ENCODE measurements around the gene BCAS3. TPM values are rescaled to one million over a fixed set of nuclear protein-coding genes. Genes with fewer than 3 reads are reported as not detected.

Gene BCAS3
- total RNA-seq, 2 experiments from 2014 or later, result 13.4 to 14.5 TPM

DNA sequence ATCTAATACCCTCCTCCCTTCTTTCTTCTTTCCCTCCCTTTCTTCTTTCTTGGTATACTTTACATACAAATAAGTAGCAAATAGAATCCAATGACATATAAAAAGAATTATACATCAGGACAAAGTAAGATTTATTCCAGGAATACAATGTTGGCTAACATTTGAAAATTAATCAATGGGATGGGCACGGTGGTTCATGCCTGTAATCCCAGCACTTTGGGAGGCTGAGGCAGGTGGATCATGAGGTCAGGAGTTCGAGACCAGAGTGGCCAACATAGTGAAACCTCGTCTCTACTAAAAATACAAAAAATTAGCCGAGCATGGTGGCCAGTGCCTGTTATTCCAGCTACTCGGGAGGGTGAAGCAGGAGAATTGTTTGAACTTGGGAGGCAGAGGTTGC lies 72.1 kb downstream of the BCAS3 start:
- no peaks in the 10 kb centered on the region for H3K9me3 ChIP-seq (ENCODE audit: low read length)
- no peak for TF ChIP-seq EZH2phosphoT487 (IDR thresholded peaks at IDR 0.05; ENCODE audit: borderline replicate concordance, low read depth, low read length)
- TF ChIP-seq, protein P1, sequence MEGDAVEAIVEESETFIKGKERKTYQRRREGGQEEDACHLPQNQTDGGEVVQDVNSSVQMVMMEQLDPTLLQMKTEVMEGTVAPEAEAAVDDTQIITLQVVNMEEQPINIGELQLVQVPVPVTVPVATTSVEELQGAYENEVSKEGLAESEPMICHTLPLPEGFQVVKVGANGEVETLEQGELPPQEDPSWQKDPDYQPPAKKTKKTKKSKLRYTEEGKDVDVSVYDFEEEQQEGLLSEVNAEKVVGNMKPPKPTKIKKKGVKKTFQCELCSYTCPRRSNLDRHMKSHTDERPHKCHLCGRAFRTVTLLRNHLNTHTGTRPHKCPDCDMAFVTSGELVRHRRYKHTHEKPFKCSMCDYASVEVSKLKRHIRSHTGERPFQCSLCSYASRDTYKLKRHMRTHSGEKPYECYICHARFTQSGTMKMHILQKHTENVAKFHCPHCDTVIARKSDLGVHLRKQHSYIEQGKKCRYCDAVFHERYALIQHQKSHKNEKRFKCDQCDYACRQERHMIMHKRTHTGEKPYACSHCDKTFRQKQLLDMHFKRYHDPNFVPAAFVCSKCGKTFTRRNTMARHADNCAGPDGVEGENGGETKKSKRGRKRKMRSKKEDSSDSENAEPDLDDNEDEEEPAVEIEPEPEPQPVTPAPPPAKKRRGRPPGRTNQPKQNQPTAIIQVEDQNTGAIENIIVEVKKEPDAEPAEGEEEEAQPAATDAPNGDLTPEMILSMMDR (conservative IDR thresholded peaks at IDR 0.05; ENCODE audit: low read length), result no peak
- BruUV-seq (replicated peaks), result no TSS peak
- DNase-seq (ENCODE audit: low spot score), result no peak
- H3K4me2 ChIP-seq (ENCODE audit: low read length), result no peak overlapping the region
- POLR2A ChIA-PET, result no interaction called here
- H3K4me1 ChIP-seq (ENCODE audit: insufficient read depth, low read length, poor library complexity, severe bottlenecking), result no peaks in the 10 kb centered on the region
- no peak overlapping the region for H2AFZ ChIP-seq (ENCODE audit: low read length)
- CTCF ChIA-PET (ENCODE audit: unreplicated experiment), result no interaction called here
- intact Hi-C loops (cut with micrococcal nuclease; ENCODE audit: unreplicated experiment), result no loop called here
- no peaks in the 10 kb centered on the region for H3K79me2 ChIP-seq (ENCODE audit: insufficient read depth, low read depth, low read length)
- H3K27ac ChIP-seq (ENCODE audit: low read depth, low read length, poor library complexity, severe bottlenecking), result no peak overlapping the region
- H3K36me3 ChIP-seq (ENCODE audit: insufficient read depth, low read length), result no peaks in the 10 kb centered on the region
- H3K4me3 ChIP-seq (ENCODE audit: low read depth, low read length, poor library complexity, severe bottlenecking), result no peak overlapping the region
- no peaks in the 10 kb centered on the region for H4K20me1 ChIP-seq (ENCODE audit: insufficient read depth, low read length)
- H3K9me2 ChIP-seq (ENCODE audit: insufficient read depth, low read length), result no peaks in the 10 kb centered on the region

DNA sequence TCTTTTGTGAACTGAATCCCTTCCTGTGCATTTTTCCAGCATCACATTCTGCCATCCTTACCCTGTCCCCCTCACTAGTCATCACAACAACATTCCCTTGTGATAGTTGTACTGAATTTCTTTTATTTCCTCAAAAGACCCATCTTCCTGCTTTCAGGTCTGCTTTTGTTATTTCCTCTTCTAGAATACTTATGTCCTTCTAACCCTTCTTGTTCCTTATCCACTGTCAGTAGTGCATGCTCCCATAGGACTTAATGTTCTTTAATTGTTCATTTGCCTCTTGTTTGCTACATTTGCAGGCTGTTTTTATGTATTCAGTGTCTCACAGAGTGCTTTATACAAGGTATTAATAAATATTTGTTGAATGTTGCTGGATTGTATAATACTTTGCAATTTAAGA lies 73.0 kb downstream of the BCAS3 start:
- Histone ChIP-seq H3K36me3 (ENCODE audit: insufficient read depth, low read length) (no peaks in the 10 kb centered on the region), H3K79me2 (ENCODE audit: insufficient read depth, low read depth, low read length) (no peaks in the 10 kb centered on the region), H3K27ac (ENCODE audit: low read depth, low read length, poor library complexity, severe bottlenecking) (no peak overlapping the region), H3K9me2 (ENCODE audit: insufficient read depth, low read length) (no peaks in the 10 kb centered on the region), H2AFZ (ENCODE audit: low read length) (no peak overlapping the region), H3K4me2 (ENCODE audit: low read length) (no peak overlapping the region), H3K9me3 (ENCODE audit: low read length) (no peaks in the 10 kb centered on the region), H4K20me1 (ENCODE audit: insufficient read depth, low read length) (no peaks in the 10 kb centered on the region), H3K4me3 (ENCODE audit: low read depth, low read length, poor library complexity, severe bottlenecking) (no peak overlapping the region), H3K4me1 (ENCODE audit: insufficient read depth, low read length, poor library complexity, severe bottlenecking) (no peaks in the 10 kb centered on the region)
- intact Hi-C loops (cut with micrococcal nuclease; ENCODE audit: unreplicated experiment), result no loop called here
- no peak for DNase-seq (ENCODE audit: low spot score)
- POLR2A ChIA-PET, result no interaction called here
- BruUV-seq (replicated peaks), result no TSS peak
- TF ChIP-seq EZH2phosphoT487 (IDR thresholded peaks at IDR 0.05; ENCODE audit: borderline replicate concordance, low read depth, low read length), result no peak
- TF ChIP-seq, protein P1 (conservative IDR thresholded peaks at IDR 0.05; ENCODE audit: low read length), result no peak
- CTCF ChIA-PET (ENCODE audit: unreplicated experiment), result no interaction called here

DNA sequence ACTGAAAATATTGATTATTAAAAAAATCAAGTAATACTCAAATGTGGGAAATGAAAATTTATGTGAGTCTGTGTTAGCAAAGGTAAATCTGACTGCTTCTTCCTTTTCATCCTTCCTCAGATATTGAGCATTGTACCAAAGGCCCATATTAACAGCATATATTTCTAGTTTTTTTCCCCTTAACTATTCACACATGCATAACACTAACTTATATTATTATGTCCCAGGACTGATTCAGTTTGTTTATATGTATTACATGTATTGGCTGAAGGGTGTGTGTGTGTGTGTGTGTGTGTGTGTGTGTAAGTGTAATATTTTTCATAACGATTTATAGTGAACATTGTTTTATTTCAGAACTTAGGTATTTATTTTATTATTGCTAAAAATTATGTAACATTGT lies 74.2 kb downstream of the BCAS3 start:
- no peak for DNase-seq (ENCODE audit: low spot score)
- H3K9me2 ChIP-seq (ENCODE audit: insufficient read depth, low read length), result no peaks in the 10 kb centered on the region
- no peaks in the 10 kb centered on the region for H4K20me1 ChIP-seq (ENCODE audit: insufficient read depth, low read length)
- no peaks in the 10 kb centered on the region for H3K36me3 ChIP-seq (ENCODE audit: insufficient read depth, low read length)
- no peaks in the 10 kb centered on the region for H3K79me2 ChIP-seq (ENCODE audit: insufficient read depth, low read depth, low read length)
- no peaks in the 10 kb centered on the region for H3K4me1 ChIP-seq (ENCODE audit: insufficient read depth, low read length, poor library complexity, severe bottlenecking)
- no peaks in the 10 kb centered on the region for H3K9me3 ChIP-seq (ENCODE audit: low read length)
- H3K4me3 ChIP-seq (ENCODE audit: low read depth, low read length, poor library complexity, severe bottlenecking), result no peak overlapping the region
- H2AFZ ChIP-seq (ENCODE audit: low read length), result no peak overlapping the region
- H3K4me2 ChIP-seq (ENCODE audit: low read length), result no peak overlapping the region
- BruUV-seq (replicated peaks), result no TSS peak
- no peak overlapping the region for H3K27ac ChIP-seq (ENCODE audit: low read depth, low read length, poor library complexity, severe bottlenecking)
- intact Hi-C loops (cut with micrococcal nuclease; ENCODE audit: unreplicated experiment), result no loop called here
- ChIA-PET POLR2A (no interaction called here), CTCF (ENCODE audit: unreplicated experiment) (no interaction called here)
- TF ChIP-seq, protein P1 (conservative IDR thresholded peaks at IDR 0.05; ENCODE audit: low read length), result no peak
- no peak for TF ChIP-seq EZH2phosphoT487 (IDR thresholded peaks at IDR 0.05; ENCODE audit: borderline replicate concordance, low read depth, low read length)
